VCaP (cell line): Measurements from ENCODE around the gene KCNAB1.
"Not testable (repeated sequence)": the region's sequence is repeated elsewhere in the genome, so short reads cannot be mapped to it uniquely, and the experiment has no call there.

Source experiments
- H3K27ac ChIP-seq: fragments of 450-650 bp; 2 replicates; pipeline ENCODE4 v1.5.1; 2017
- CTCF ChIP-seq: fragments of 450-650 bp; conservative IDR thresholded peaks from 2 replicates; pipeline ENCODE4 v1.5.1; 2017; ENCODE audit warnings: mild to moderate bottlenecking, moderate library complexity

Gene KCNAB1

GRCh38 chr3:156131799-156132198 lies 11.4 kb downstream of the KCNAB1 start:
- no peak for TF ChIP-seq CTCF
- H3K27ac ChIP-seq: no peak overlapping the region

GRCh38 chr3:156132313-156132712 lies 11.9 kb downstream of the KCNAB1 start:
- no peak overlapping the region for H3K27ac ChIP-seq

GRCh38 chr3:156133076-156133475 lies 12.7 kb downstream of the KCNAB1 start:
- H3K27ac ChIP-seq: no peak overlapping the region
- no peak for TF ChIP-seq CTCF

More at GRCh38 chr3:156132313-156132712, 11.9 kb downstream of the KCNAB1 start:
- no peak for TF ChIP-seq CTCF

GRCh38 chr3:156135921-156136638 lies 15.7 kb downstream of the KCNAB1 start:
- H3K27ac ChIP-seq: no peak overlapping the region
- TF ChIP-seq CTCF: no peak

GRCh38 chr3:156137397-156137796 lies 17.0 kb downstream of the KCNAB1 start:
- H3K27ac ChIP-seq: not testable (repeated sequence)

- no peak for TF ChIP-seq CTCF
- peak overlapping the region; percentile 52 for H3K27ac ChIP-seq
These were observed 19.7 kb downstream of the KCNAB1 start for GRCh38 chr3:156140001-156140595.

GRCh38 chr3:156142702-156143101 lies 22.3 kb downstream of the KCNAB1 start:
- no peak for TF ChIP-seq CTCF
- no peak overlapping the region for H3K27ac ChIP-seq

- no peak overlapping the region for H3K27ac ChIP-seq
- TF ChIP-seq CTCF: no peak
These were observed 22.8 kb downstream of the KCNAB1 start for GRCh38 chr3:156143136-156143535.
